ENCODE data around the gene CFAP99. TPM values are rescaled to one million over a fixed set of nuclear protein-coding genes. Genes with fewer than 3 reads are reported as not detected.

The CFAP99 gene
- total and polyA plus RNA-seq, 2 experiments from 2014 or later: not detected

- no peak overlapping the region for H3K4me2 ChIP-seq
- H3K9me2 ChIP-seq (ENCODE audit: insufficient read depth): no peaks in the 10 kb centered on the region
- H3F3A ChIP-seq (replicated peaks; ENCODE audit: low read depth): no peaks in the 10 kb centered on the region
- peaks cover 15% of the 10 kb centered on the region for H3K27me3 Mint-ChIP-seq (ENCODE audit: insufficient read depth, low read depth, poor library complexity)
- peaks cover 46% of the 10 kb centered on the region for H3K4me1 Mint-ChIP-seq
- H3K27me3 ChIP-seq (ENCODE audit: insufficient read depth): no peaks in the 10 kb centered on the region
- H2AFZ ChIP-seq: no peak overlapping the region
- no peaks in the 10 kb centered on the region for H4K20me1 ChIP-seq (replicated peaks; ENCODE audit: insufficient read depth)
- H3K27ac ChIP-seq (ENCODE audit: low read depth): no peak overlapping the region
- H3K4me3 ChIP-seq: no peak overlapping the region
- H3K79me2 ChIP-seq (replicated peaks; ENCODE audit: insufficient read depth): no peaks in the 10 kb centered on the region
- no peaks in the 10 kb centered on the region for H3K9me3 Mint-ChIP-seq
- peaks cover 30% of the 10 kb centered on the region for H3K4me1 ChIP-seq (ENCODE audit: insufficient read depth)
- no peaks in the 10 kb centered on the region for H3K36me3 ChIP-seq (ENCODE audit: insufficient read depth)
- no peak overlapping the region; the same call in 2 of the 3 replicates for H3K4me3 Mint-ChIP-seq
- no peaks in the 10 kb centered on the region for H3K36me3 Mint-ChIP-seq (ENCODE audit: low read depth)
- H3K27ac Mint-ChIP-seq: no peak overlapping the region
- no peak for DNase-seq (ENCODE audit: low spot score)
- ATAC-seq: no peak
- TF ChIP-seq JUNB (IDR thresholded peaks at IDR 0.05; ENCODE audit: unreplicated experiment): no peak
- TF ChIP-seq NANOG (IDR thresholded peaks at IDR 0.05; ENCODE audit: borderline replicate concordance): no peak
- no peak for TF ChIP-seq POLR2AphosphoS5 (IDR thresholded peaks at IDR 0.05; ENCODE audit: low read depth)
- TF ChIP-seq REST (IDR thresholded peaks at IDR 0.05; ENCODE audit: unreplicated experiment): no peak
Measured at GRCh38 chr4:2395038-2395437, 23.7 kb upstream of the CFAP99 start.

- no peak overlapping the region for H3K27ac ChIP-seq (ENCODE audit: low read depth)
- no peak for TF ChIP-seq JUNB (IDR thresholded peaks at IDR 0.05; ENCODE audit: unreplicated experiment)
- no peak for TF ChIP-seq EZH2phosphoT487 (IDR thresholded peaks at IDR 0.05; ENCODE audit: unreplicated experiment)
- TF ChIP-seq, protein P1, sequence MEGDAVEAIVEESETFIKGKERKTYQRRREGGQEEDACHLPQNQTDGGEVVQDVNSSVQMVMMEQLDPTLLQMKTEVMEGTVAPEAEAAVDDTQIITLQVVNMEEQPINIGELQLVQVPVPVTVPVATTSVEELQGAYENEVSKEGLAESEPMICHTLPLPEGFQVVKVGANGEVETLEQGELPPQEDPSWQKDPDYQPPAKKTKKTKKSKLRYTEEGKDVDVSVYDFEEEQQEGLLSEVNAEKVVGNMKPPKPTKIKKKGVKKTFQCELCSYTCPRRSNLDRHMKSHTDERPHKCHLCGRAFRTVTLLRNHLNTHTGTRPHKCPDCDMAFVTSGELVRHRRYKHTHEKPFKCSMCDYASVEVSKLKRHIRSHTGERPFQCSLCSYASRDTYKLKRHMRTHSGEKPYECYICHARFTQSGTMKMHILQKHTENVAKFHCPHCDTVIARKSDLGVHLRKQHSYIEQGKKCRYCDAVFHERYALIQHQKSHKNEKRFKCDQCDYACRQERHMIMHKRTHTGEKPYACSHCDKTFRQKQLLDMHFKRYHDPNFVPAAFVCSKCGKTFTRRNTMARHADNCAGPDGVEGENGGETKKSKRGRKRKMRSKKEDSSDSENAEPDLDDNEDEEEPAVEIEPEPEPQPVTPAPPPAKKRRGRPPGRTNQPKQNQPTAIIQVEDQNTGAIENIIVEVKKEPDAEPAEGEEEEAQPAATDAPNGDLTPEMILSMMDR (conservative IDR thresholded peaks at IDR 0.05; ENCODE audit: low read depth in 2 of 2): no peak
- no peak for TF ChIP-seq STAT1 (IDR thresholded peaks at IDR 0.05; ENCODE audit: unreplicated experiment)
- no peak for TF ChIP-seq ETS1 (IDR thresholded peaks at IDR 0.05)
- TF ChIP-seq NANOG (IDR thresholded peaks at IDR 0.05; ENCODE audit: borderline replicate concordance): no peak
- TF ChIP-seq REST (IDR thresholded peaks at IDR 0.05; ENCODE audit: unreplicated experiment): no peak
- TF ChIP-seq POLR2AphosphoS5 (IDR thresholded peaks at IDR 0.05; ENCODE audit: low read depth): no peak
- no peak for TF ChIP-seq ZNF331 (CRISPR knock-in tag; IDR thresholded peaks at IDR 0.05; ENCODE audit: low read depth)
- TF ChIP-seq CREB1 (CRISPR knock-in tag; IDR thresholded peaks at IDR 0.05; ENCODE audit: low read depth): no peak
- TF ChIP-seq EZH2 (IDR thresholded peaks at IDR 0.05; ENCODE audit: low read depth, unreplicated experiment): no peak
- TF ChIP-seq ZNF114 (CRISPR knock-in tag; IDR thresholded peaks at IDR 0.05): no peak
- H3K4me1 Mint-ChIP-seq: peaks cover 40% of the 10 kb centered on the region
- no peaks in the 10 kb centered on the region for H3F3A ChIP-seq (replicated peaks; ENCODE audit: low read depth)
- H3K4me2 ChIP-seq: no peak overlapping the region
- H3K79me2 ChIP-seq (replicated peaks; ENCODE audit: insufficient read depth): no peaks in the 10 kb centered on the region
- no peaks in the 10 kb centered on the region for H3K36me3 ChIP-seq (ENCODE audit: insufficient read depth)
- H3K4me3 ChIP-seq: no peak overlapping the region
- H4K20me1 ChIP-seq (replicated peaks; ENCODE audit: insufficient read depth): no peaks in the 10 kb centered on the region
- H3K27ac Mint-ChIP-seq: no peak overlapping the region
- peaks cover 15% of the 10 kb centered on the region for H3K27me3 Mint-ChIP-seq (ENCODE audit: insufficient read depth, low read depth, poor library complexity)
- no peak overlapping the region for H2AFZ ChIP-seq
- H3K4me3 Mint-ChIP-seq: no peak overlapping the region
- H3K27me3 ChIP-seq (ENCODE audit: insufficient read depth): no peaks in the 10 kb centered on the region
- ATAC-seq (no peak), DNase-seq (ENCODE audit: low spot score) (no peak)
- H3K9me3 Mint-ChIP-seq: no peaks in the 10 kb centered on the region
- H3K36me3 Mint-ChIP-seq (ENCODE audit: low read depth): no peaks in the 10 kb centered on the region
- no peaks in the 10 kb centered on the region for H3K9me2 ChIP-seq (ENCODE audit: insufficient read depth)
- H3K4me1 ChIP-seq (ENCODE audit: insufficient read depth): peaks cover 25% of the 10 kb centered on the region
Measured at GRCh38 chr4:2395584-2395983, 23.2 kb upstream of the CFAP99 start.

Measured in GM23338 (cell line).